Measurements from ENCODE around the gene CFAP210.

DNA sequence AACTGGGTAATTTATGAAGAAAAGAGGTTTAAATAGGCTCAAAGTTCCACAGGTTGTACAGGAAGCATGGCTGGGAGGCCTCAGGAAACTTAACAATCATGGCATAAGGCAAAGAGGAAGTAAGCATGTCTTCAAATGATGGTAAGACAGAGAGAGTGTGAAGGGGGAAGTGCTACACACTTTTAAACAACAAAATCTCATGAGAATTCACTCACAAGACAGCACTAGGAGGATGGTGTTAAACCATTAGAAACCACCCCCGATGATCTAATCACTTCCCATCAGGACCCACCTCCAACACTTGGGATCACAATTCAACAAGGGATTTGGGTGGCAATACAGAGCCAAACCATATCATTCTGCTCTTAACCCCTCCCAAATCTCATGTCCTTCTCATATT, 34.9 kb downstream of the CFAP210 start:
- TF ChIP-seq EZH2 (IDR thresholded peaks at IDR 0.05; ENCODE audit: low read length, missing control alignments), result no peak
- TF ChIP-seq, protein P1, sequence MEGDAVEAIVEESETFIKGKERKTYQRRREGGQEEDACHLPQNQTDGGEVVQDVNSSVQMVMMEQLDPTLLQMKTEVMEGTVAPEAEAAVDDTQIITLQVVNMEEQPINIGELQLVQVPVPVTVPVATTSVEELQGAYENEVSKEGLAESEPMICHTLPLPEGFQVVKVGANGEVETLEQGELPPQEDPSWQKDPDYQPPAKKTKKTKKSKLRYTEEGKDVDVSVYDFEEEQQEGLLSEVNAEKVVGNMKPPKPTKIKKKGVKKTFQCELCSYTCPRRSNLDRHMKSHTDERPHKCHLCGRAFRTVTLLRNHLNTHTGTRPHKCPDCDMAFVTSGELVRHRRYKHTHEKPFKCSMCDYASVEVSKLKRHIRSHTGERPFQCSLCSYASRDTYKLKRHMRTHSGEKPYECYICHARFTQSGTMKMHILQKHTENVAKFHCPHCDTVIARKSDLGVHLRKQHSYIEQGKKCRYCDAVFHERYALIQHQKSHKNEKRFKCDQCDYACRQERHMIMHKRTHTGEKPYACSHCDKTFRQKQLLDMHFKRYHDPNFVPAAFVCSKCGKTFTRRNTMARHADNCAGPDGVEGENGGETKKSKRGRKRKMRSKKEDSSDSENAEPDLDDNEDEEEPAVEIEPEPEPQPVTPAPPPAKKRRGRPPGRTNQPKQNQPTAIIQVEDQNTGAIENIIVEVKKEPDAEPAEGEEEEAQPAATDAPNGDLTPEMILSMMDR (conservative IDR thresholded peaks at IDR 0.05 in 1 of 2, IDR thresholded peaks at IDR 0.05 in 1 of 2; ENCODE audit: low read depth in 1 of 2, low read length in 2 of 2), result no peak

Measured in fibroblast of lung (primary cell).